ENCODE results near the gene RBPMS2.
"Not testable (repeated sequence)": the region's sequence is repeated elsewhere in the genome, so short reads cannot be mapped to it uniquely, and the experiment has no call there.

The RBPMS2 gene

GRCh38 chr15:64749999-64750657 is 25.3 kb downstream of the RBPMS2 start:
- no peak for DNase-seq

GRCh38 chr15:64749167-64749566 is 26.2 kb downstream of the RBPMS2 start:
- DNase-seq: no peak

GRCh38 chr15:64748251-64748650 is 27.1 kb downstream of the RBPMS2 start:
- no peak for DNase-seq

- DNase-seq: no peak
Measured at GRCh38 chr15:64747578-64747977, 27.8 kb downstream of the RBPMS2 start.

- DNase-seq: no peak
Measured at GRCh38 chr15:64746921-64747320, 28.5 kb downstream of the RBPMS2 start.

GRCh38 chr15:64746356-64746755 is 29.0 kb downstream of the RBPMS2 start:
- DNase-seq: no peak

GRCh38 chr15:64743691-64744090 is 31.7 kb downstream of the RBPMS2 start:
- DNase-seq: no peak

GRCh38 chr15:64742921-64743320 is 32.5 kb downstream of the RBPMS2 start:
- no peak for DNase-seq

- DNase-seq: no peak
Measured at GRCh38 chr15:64742385-64742784, 33.0 kb downstream of the RBPMS2 start.

- not testable (repeated sequence) for DNase-seq
Measured at GRCh38 chr15:64741708-64742107, 33.7 kb downstream of the RBPMS2 start.

- DNase-seq: peak; percentile 18
Measured at GRCh38 chr15:64740311-64741170, 34.8 kb downstream of the RBPMS2 start.

GRCh38 chr15:64739577-64740143 is 35.7 kb downstream of the RBPMS2 start:
- no peak for DNase-seq

- no peak for DNase-seq
Measured at GRCh38 chr15:64739156-64739555, 36.2 kb downstream of the RBPMS2 start.

- no peak for DNase-seq
Measured at GRCh38 chr15:64738226-64739095, 36.9 kb downstream of the RBPMS2 start.

- no peak for DNase-seq
Measured at GRCh38 chr15:64732156-64732860, 43.1 kb downstream of the RBPMS2 start.

GRCh38 chr15:64731805-64732151 is 43.6 kb downstream of the RBPMS2 start:
- no peak for DNase-seq

GRCh38 chr15:64731012-64731804 is 44.2 kb downstream of the RBPMS2 start:
- peak; percentile 56 for DNase-seq

GRCh38 chr15:64730151-64730550 is 45.2 kb downstream of the RBPMS2 start:
- DNase-seq: no peak

GRCh38 chr15:64720188-64720587 is 55.2 kb downstream of the RBPMS2 start:
- no peak for DNase-seq

GRCh38 chr15:64717735-64718495 is 57.5 kb downstream of the RBPMS2 start:
- no peak for DNase-seq

GRCh38 chr15:64717130-64717529 is 58.3 kb downstream of the RBPMS2 start:
- no peak for DNase-seq
